ENCODE results near the gene SLC35C1. TPM values are rescaled to one million over a fixed set of nuclear protein-coding genes. Genes with fewer than 3 reads are reported as not detected.

SLC35C1 gene
- total and polyA plus RNA-seq, 2 of the 8 experiments (the other 6 are each of a cell fraction or from before 2014, with no cell fraction given) = 4.6 to 10.6 TPM

GRCh38 chr11:45806937-45807791, 2.2 kb downstream of the SLC35C1 start (continued):
- TF ChIP-seq CHD7 (IDR thresholded peaks at IDR 0.05; ENCODE audit: insufficient replicate concordance, low read length) = no peak
- TF ChIP-seq EZH2 (IDR thresholded peaks at IDR 0.05; ENCODE audit: low read depth, low read length, severe bottlenecking) = no peak
- TF ChIP-seq RXRA (IDR thresholded peaks at IDR 0.05; ENCODE audit: insufficient read depth, low read depth, low read length) = no peak
- TF ChIP-seq BACH1 (IDR thresholded peaks at IDR 0.05; ENCODE audit: low read length) = no peak
- TF ChIP-seq BCL11A (IDR thresholded peaks at IDR 0.05; ENCODE audit: low read depth in 2 of 2, low read length in 2 of 2) = no peak

Data from H1 (cell line).